OCI-LY1 (cell line): Measurements from ENCODE around the gene NDUFB3.
"Not testable (repeated sequence)": the region's sequence is repeated elsewhere in the genome, so short reads cannot be mapped to it uniquely, and the experiment has no call there.

ENCODE experiments used
- H2AFZ ChIP-seq: fragments of 200-600 bp; sonication (generic), shearing (Covaris generic); 2 replicates; pipeline ENCODE4 v1.6.0; 2014; ENCODE audit warnings: antibody characterized with exemption, mild to moderate bottlenecking, low read length
- H3F3A ChIP-seq: fragments of 200-600 bp; sonication (generic), shearing (Covaris generic); 2 replicates; pipeline ENCODE4 v1.6.0; 2014; ENCODE audit warnings: mild to moderate bottlenecking, antibody characterized with exemption, low read length, moderate library complexity; ENCODE audit not compliant: insufficient read depth
- H3K27ac ChIP-seq: fragments of 200-600 bp; sonication (generic); 2 replicates; pipeline ENCODE4 v1.5.1; 2014; ENCODE audit warnings: low read length, mixed run types, mild to moderate bottlenecking, low read depth; ENCODE audit not compliant: poor library complexity, severe bottlenecking
- H3K27me3 ChIP-seq: fragments of 200-600 bp; sonication (generic); 2 replicates; pipeline ENCODE4 v1.6.0; 2014; ENCODE audit warnings: antibody characterized with exemption, mild to moderate bottlenecking, low read length, moderate library complexity; ENCODE audit not compliant: insufficient read depth
- H3K36me3 ChIP-seq: fragments of 200-600 bp; sonication (generic); 2 replicates; pipeline ENCODE4 v1.6.1; 2014; ENCODE audit warnings: mild to moderate bottlenecking, antibody characterized with exemption, low read length, moderate library complexity, mixed read lengths; ENCODE audit not compliant: insufficient read depth
- H3K4me1 ChIP-seq: fragments of 200-600 bp; sonication (generic); 2 replicates; pipeline ENCODE4 v1.5.1; 2014; ENCODE audit warnings: mild to moderate bottlenecking, low read length, moderate library complexity; ENCODE audit not compliant: insufficient read depth, severe bottlenecking
- H3K4me2 ChIP-seq: fragments of 200-600 bp; sonication (generic), shearing (Covaris generic); 2 replicates; pipeline ENCODE4 v1.6.1; 2014; ENCODE audit warnings: low read length
- H3K4me3 ChIP-seq: fragments of 200-600 bp; sonication (generic); 2 replicates; pipeline ENCODE4 v1.5.1; 2014; ENCODE audit warnings: low read length, low read depth, mild to moderate bottlenecking, mixed read lengths; ENCODE audit not compliant: poor library complexity, severe bottlenecking
- H3K79me2 ChIP-seq: fragments of 200-600 bp; shearing (Covaris generic); 2 replicates; pipeline ENCODE4 v1.6.1; 2016; ENCODE audit warnings: mixed run types, low read length, mixed read lengths; ENCODE audit not compliant: insufficient read depth
- H3K9ac ChIP-seq: fragments of 200-600 bp; sonication (generic), shearing (Covaris generic); 2 replicates; pipeline ENCODE4 v1.6.1; 2014; ENCODE audit warnings: mild to moderate bottlenecking, low read length, mixed read lengths
- H3K9me2 ChIP-seq: fragments of 200-600 bp; sonication (generic), shearing (Covaris generic); 2 replicates; pipeline ENCODE4 v1.6.1; 2014; ENCODE audit warnings: low read depth, mild to moderate bottlenecking, low read length, mixed read lengths
- H3K9me3 ChIP-seq: fragments of 200-600 bp; shearing (Covaris generic); 2 replicates; pipeline ENCODE4 v1.6.1; 2014; ENCODE audit warnings: low read length, mixed read lengths
- H4K20me1 ChIP-seq: fragments of 200-600 bp; sonication (generic), shearing (Covaris generic); 2 replicates; pipeline ENCODE4 v1.6.0; 2016; ENCODE audit warnings: mild to moderate bottlenecking, low read length; ENCODE audit not compliant: insufficient read depth
- EZH2 ChIP-seq: fragments of 200-600 bp; sonication (generic), shearing (Covaris generic); IDR thresholded peaks from 2 replicates; pipeline ENCODE4 v1.8.0; 2017; ENCODE audit warnings: borderline replicate concordance, mixed run types, mild to moderate bottlenecking, antibody characterized with exemption, low read length, moderate library complexity, mixed read lengths
- TF ChIP-seq, protein P1 (sequence below): fragments of 200-600 bp; sonication (generic), shearing (Covaris generic); IDR thresholded peaks from 2 replicates; pipeline ENCODE4 v1.5.1; 2017; ENCODE audit warnings: mild to moderate bottlenecking, antibody characterized with exemption, low read length, moderate library complexity, mixed read lengths

The NDUFB3 gene

GRCh38 chr2:201038855-201039254 is 32.9 kb upstream of the NDUFB3 start:
- H3K9ac ChIP-seq = no peak overlapping the region
- peaks cover 8% of the 10 kb centered on the region; the same call in 1 of the 2 replicates for H3K79me2 ChIP-seq
- H3K27ac ChIP-seq = no peak overlapping the region
- H3K9me2 ChIP-seq = no peaks in the 10 kb centered on the region
- H3K27me3 ChIP-seq = no peaks in the 10 kb centered on the region
- TF ChIP-seq, protein P1, sequence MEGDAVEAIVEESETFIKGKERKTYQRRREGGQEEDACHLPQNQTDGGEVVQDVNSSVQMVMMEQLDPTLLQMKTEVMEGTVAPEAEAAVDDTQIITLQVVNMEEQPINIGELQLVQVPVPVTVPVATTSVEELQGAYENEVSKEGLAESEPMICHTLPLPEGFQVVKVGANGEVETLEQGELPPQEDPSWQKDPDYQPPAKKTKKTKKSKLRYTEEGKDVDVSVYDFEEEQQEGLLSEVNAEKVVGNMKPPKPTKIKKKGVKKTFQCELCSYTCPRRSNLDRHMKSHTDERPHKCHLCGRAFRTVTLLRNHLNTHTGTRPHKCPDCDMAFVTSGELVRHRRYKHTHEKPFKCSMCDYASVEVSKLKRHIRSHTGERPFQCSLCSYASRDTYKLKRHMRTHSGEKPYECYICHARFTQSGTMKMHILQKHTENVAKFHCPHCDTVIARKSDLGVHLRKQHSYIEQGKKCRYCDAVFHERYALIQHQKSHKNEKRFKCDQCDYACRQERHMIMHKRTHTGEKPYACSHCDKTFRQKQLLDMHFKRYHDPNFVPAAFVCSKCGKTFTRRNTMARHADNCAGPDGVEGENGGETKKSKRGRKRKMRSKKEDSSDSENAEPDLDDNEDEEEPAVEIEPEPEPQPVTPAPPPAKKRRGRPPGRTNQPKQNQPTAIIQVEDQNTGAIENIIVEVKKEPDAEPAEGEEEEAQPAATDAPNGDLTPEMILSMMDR = no peak
- no peak for TF ChIP-seq EZH2
- no peaks in the 10 kb centered on the region for H3F3A ChIP-seq
- no peak overlapping the region for H3K4me3 ChIP-seq
- no peak overlapping the region for H3K4me2 ChIP-seq
- no peak overlapping the region for H2AFZ ChIP-seq
- H3K36me3 ChIP-seq = peaks cover 13% of the 10 kb centered on the region
- no peaks in the 10 kb centered on the region for H4K20me1 ChIP-seq
- peaks cover 2% of the 10 kb centered on the region; the same call in 1 of the 2 replicates for H3K9me3 ChIP-seq
- H3K4me1 ChIP-seq = no peaks in the 10 kb centered on the region

DNA sequence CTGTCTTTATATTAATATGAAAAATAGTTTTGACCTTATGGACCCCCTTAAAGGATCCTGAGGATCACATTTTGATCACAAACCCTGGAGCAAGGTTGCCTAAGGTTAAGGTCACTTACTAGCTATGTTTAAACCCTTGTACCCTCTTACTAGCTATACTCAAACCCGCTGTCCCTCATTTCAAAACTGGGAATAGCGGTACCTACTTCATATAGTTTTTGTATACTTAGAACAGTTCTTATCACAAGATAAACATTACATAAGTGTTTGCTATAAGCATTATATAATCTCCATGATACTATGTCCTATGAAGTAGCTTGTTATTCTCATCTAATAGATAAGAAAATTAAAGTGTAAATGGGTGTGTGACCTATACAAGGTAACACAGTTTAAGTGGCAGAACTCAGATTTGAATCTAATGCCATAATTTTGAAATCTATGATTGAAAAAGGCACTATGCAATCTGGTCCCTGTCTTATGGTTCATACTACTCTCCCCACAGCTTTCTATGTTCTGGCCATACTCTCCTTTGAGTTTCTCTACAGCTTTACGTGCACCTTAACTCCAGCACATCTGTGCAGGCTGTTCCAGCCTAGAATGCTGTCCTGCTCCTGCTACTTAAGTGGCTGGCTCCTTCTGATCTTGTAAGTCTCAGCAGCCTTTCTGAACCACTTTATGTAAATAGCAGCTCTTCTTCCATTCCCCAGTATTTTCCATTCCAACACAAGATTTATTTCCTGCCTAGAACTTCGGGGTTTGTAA is 30.8 kb upstream of the NDUFB3 start:
- Histone ChIP-seq H3K79me2 (peaks cover 18% of the 10 kb centered on the region), H3K9ac (no peak overlapping the region), H3K4me3 (no peak overlapping the region), H3K9me2 (no peaks in the 10 kb centered on the region), H3K9me3 (peaks cover 11% of the 10 kb centered on the region; the same call in 1 of the 2 replicates), H3K27me3 (no peaks in the 10 kb centered on the region), H3K4me1 (no peaks in the 10 kb centered on the region), H3F3A (no peaks in the 10 kb centered on the region), H2AFZ (no peak overlapping the region), H3K36me3 (peaks cover 28% of the 10 kb centered on the region), H3K4me2 (no peak overlapping the region), H3K27ac (no peak overlapping the region), H4K20me1 (no peaks in the 10 kb centered on the region)
- TF ChIP-seq, protein P1 = no peak
- TF ChIP-seq EZH2 = no peak

DNA sequence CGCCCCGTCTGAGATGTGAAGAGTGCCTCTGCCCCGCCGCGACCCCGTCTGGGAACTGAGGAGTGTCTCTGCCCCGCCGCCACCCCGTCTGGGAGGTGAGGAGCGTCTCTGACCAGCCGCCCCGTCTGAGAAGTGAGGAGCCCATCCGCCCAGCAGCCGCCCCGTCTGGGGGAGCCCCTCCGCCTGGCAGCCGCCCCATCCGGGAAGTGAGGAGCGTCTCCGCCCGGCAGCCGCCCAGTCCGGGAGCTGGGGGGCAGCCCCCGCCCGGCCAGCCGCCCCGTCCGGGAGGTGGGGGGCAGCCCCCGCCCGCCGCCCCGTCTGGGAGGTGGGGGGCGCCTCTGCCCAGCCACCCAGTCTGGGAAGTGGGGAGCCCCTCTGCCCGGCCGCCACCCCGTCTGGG is 29.4 kb upstream of the NDUFB3 start:
- not testable (repeated sequence) for H3K9me2 ChIP-seq, H3K9ac ChIP-seq, H3K4me1 ChIP-seq, H3K4me3 ChIP-seq, H3F3A ChIP-seq, H3K27ac ChIP-seq, H2AFZ ChIP-seq, H3K27me3 ChIP-seq, H3K4me2 ChIP-seq, H4K20me1 ChIP-seq
- Histone ChIP-seq H3K36me3 (peaks cover 28% of the 10 kb centered on the region), H3K79me2 (peaks cover 32% of the 10 kb centered on the region), H3K9me3 (peaks cover 16% of the 10 kb centered on the region)

DNA sequence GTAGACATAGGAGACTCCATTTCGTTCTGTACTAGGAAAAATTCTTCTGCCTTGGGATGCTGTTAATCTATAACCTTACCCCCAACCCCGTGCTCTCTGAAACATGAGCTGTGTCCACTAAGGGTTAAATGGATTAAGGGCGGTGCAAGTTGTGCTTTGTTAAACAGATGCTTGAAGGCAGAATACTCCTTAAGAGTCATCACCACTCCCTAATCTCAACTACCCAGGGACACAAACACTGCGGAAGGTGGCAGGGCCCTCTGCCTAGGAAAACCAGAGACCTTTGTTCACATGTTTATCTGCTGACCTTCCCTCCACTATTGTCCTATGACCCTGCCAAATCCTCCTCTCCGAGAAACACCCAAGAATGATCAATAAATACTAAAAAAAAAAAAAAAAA is 28.8 kb upstream of the NDUFB3 start:
- H3K4me3 ChIP-seq = not testable (repeated sequence)

More for the DNA sequence above, 28.8 kb upstream of the NDUFB3 start:
- not testable (repeated sequence) for H3K27me3 ChIP-seq, H2AFZ ChIP-seq, H3K9ac ChIP-seq, H3K4me1 ChIP-seq, H3F3A ChIP-seq, H3K4me2 ChIP-seq, H3K9me2 ChIP-seq, H3K27ac ChIP-seq, H4K20me1 ChIP-seq
- Histone ChIP-seq H3K79me2 (peaks cover 38% of the 10 kb centered on the region), H3K9me3 (peaks cover 18% of the 10 kb centered on the region), H3K36me3 (peaks cover 28% of the 10 kb centered on the region)
